Omental fat pad (tissue), 4 donors: ENCODE measurements around the gene ANKRD28. TPM values are rescaled to one million over a fixed set of nuclear protein-coding genes. Genes with fewer than 3 reads are reported as not detected.

ENCODE experiments used
- ATAC-seq: fragments of 150-250 bp; one replicate; pipeline ENCODE4 v1.9.1; 2016; ENCODE audit warnings: mild to moderate bottlenecking, moderate library complexity; ENCODE audit not compliant: low FRiP score
- DNase-seq: peaks from one replicate; pipeline ENCODE4 v3.0.0-alpha.2; 2019; ENCODE audit warnings: low spot score
- CTCF ChIP-seq, 3 donors: fragments of 450-650 bp; IDR thresholded peaks; one replicate each; pipeline ENCODE4 v1.5.1; 2016 to 2017; ENCODE audit warnings: antibody characterized with exemption in 3 of 3, mild to moderate bottlenecking in 3 of 3, moderate library complexity in 2 of 3
- total RNA-seq, 4 donors: library from RNA; depleted of rRNA; stranded (reverse); fragments of >200 nt; gene quantifications; one replicate each; pipeline ENCODE4 v1.1.0, GENCODE V29; 2016

Gene ANKRD28
- total RNA-seq, 4 donors from 2014 or later = 47.6 to 197 (median 59.5) TPM

- ATAC-seq (no peak), DNase-seq (no peak)
- TF ChIP-seq CTCF (IDR thresholded peaks at IDR 0.05) = no peak
Observed at GRCh38 chr3:15787941-15788340, 9.8 kb downstream of the ANKRD28 start.

- TF ChIP-seq CTCF (IDR thresholded peaks at IDR 0.05) = no peak
- ATAC-seq (no peak), DNase-seq (no peak)
Observed at GRCh38 chr3:15787526-15787925, 10.3 kb downstream of the ANKRD28 start.

GRCh38 chr3:15783361-15783969, 14.3 kb downstream of the ANKRD28 start:
- ATAC-seq (no peak), DNase-seq (no peak)
- no peak for TF ChIP-seq CTCF (IDR thresholded peaks at IDR 0.05)

- DNase-seq (no peak), ATAC-seq (no peak)
- no peak for TF ChIP-seq CTCF (IDR thresholded peaks at IDR 0.05)
Observed at GRCh38 chr3:15782429-15782828, 15.3 kb downstream of the ANKRD28 start.

GRCh38 chr3:15781637-15782402, 16.0 kb downstream of the ANKRD28 start:
- ATAC-seq (no peak), DNase-seq (no peak)
- TF ChIP-seq CTCF (IDR thresholded peaks at IDR 0.05) = no peak

GRCh38 chr3:15781131-15781530, 16.6 kb downstream of the ANKRD28 start:
- no peak for ATAC-seq
- DNase-seq = no peak
- TF ChIP-seq CTCF (IDR thresholded peaks at IDR 0.05) = no peak

GRCh38 chr3:15779111-15779510, 18.7 kb downstream of the ANKRD28 start:
- DNase-seq (no peak), ATAC-seq (no peak)
- TF ChIP-seq CTCF (IDR thresholded peaks at IDR 0.05) = no peak
